Thyroid gland (tissue), 4 donors: ENCODE measurements around the gene CDH4. TPM values are rescaled to one million over a fixed set of nuclear protein-coding genes. Genes with fewer than 3 reads are reported as not detected.

Experiments
- DNase-seq, 2 donors: peaks; one replicate each; pipeline ENCODE4 v3.0.0-alpha.2; 2019
- H3K27ac ChIP-seq, 3 donors: fragments of 200-600 bp; sonication (generic); 1 replicate in 2 of 3; 2 replicates in 1 of 3; pipeline ENCODE4 v1.5.1; 2016 to 2019; ENCODE audit warnings: mild to moderate bottlenecking in 1 of 3, moderate library complexity in 1 of 3
- H3K27me3 ChIP-seq: fragments of 200-600 bp; sonication (generic); one replicate; pipeline ENCODE4 v1.5.1; 2019
- H3K36me3 ChIP-seq, 2 donors: fragments of 200-600 bp; sonication (generic); one replicate each; pipeline ENCODE4 v1.5.1; 2016 to 2019
- H3K4me1 ChIP-seq, 2 donors: fragments of 200-600 bp; sonication (generic); one replicate each; pipeline ENCODE4 v1.5.1; 2017 to 2019
- H3K4me3 ChIP-seq, 3 donors: fragments of 200-600 bp; sonication (generic); replicated peaks in 1 of 3; 1 replicate in 2 of 3; 2 replicates in 1 of 3; pipeline ENCODE4 v1.5.1; 2016; ENCODE audit warnings: mild to moderate bottlenecking in 1 of 3
- H3K9me3 ChIP-seq: fragments of 200-600 bp; sonication (generic); one replicate; pipeline ENCODE4 v1.5.1; 2017
- CTCF ChIP-seq, 6 experiments: fragments of 200-600 bp in 3 of 6; fragments of 450-650 bp in 3 of 6; sonication (generic) in 3 of 6; IDR thresholded peaks; one replicate each; pipeline ENCODE4 v1.5.1; 2016 to 2019; ENCODE audit warnings: antibody characterized with exemption in 6 of 6, mild to moderate bottlenecking in 2 of 6, inconsistent platforms in 1 of 6, moderate library complexity in 1 of 6
- POLR2A ChIP-seq, 2 donors: fragments of 450-650 bp; IDR thresholded peaks; one replicate each; pipeline ENCODE4 v1.6.1; 2017; ENCODE audit warnings: antibody characterized with exemption in 2 of 2, mild to moderate bottlenecking in 2 of 2, moderate library complexity in 1 of 2
- WGBS, 2 donors: methylation state at CpG; one replicate each; pipeline ENCODE4 v1.1.5; 2017; 5-methylcytosine and 5-hydroxymethylcytosine counted together
- intact Hi-C: fragments of 100-400 bp; cut with DNase I; formaldehyde crosslinking; loops from one replicate; pipeline ENCODE4 v1.15.1; 2023
- total RNA-seq, 4 donors: library from RNA; depleted of rRNA; stranded (reverse); fragments of >200 nt; gene quantifications; one replicate each; pipeline ENCODE4 v1.2.3, GENCODE V29; 2016

CDH4 gene
- total RNA-seq, 4 donors from 2014 or later: 0.22 to 0.29 (median 0.29) TPM; not detected in 1

GRCh38 chr20:61924858-61925554 lies 672.9 kb downstream of the CDH4 start:
- intact Hi-C loops: no loop called here
- H3K27ac ChIP-seq: no peak overlapping the region
- no peaks in the 10 kb centered on the region for H3K4me1 ChIP-seq
- H3K9me3 ChIP-seq: no peaks in the 10 kb centered on the region
- no peaks in the 10 kb centered on the region for H3K36me3 ChIP-seq
- no peak overlapping the region for H3K4me3 ChIP-seq
- no peaks in the 10 kb centered on the region for H3K27me3 ChIP-seq
- no peak for DNase-seq
- TF ChIP-seq CTCF (IDR thresholded peaks at IDR 0.05): no peak
- TF ChIP-seq POLR2A (IDR thresholded peaks at IDR 0.05): no peak
- 86 to 90% methylated on average over 25 to 32 of the region's 32 CpGs for WGBS, 2 donors

- Histone ChIP-seq H3K4me1 (no peaks in the 10 kb centered on the region), H3K27me3 (no peaks in the 10 kb centered on the region), H3K36me3 (no peaks in the 10 kb centered on the region), H3K27ac (no peak overlapping the region), H3K4me3 (no peak overlapping the region), H3K9me3 (no peaks in the 10 kb centered on the region)
- TF ChIP-seq POLR2A (IDR thresholded peaks at IDR 0.05) (no peak), CTCF (IDR thresholded peaks at IDR 0.05) (no peak)
- no peak for DNase-seq
- WGBS, 2 donors: 80 to 84% methylated on average over 11 to 16 of the region's 21 CpGs
- intact Hi-C loops: no loop called here
Measured at GRCh38 chr20:61925555-61926252, 673.6 kb downstream of the CDH4 start.

- no peak for TF ChIP-seq CTCF (IDR thresholded peaks at IDR 0.05)
- no peak for TF ChIP-seq POLR2A (IDR thresholded peaks at IDR 0.05)
- 86 to 90% methylated on average over 11 to 14 of the region's 14 CpGs for WGBS, 2 donors
- DNase-seq: no peak
Measured at GRCh38 chr20:61926253-61926613, 674.2 kb downstream of the CDH4 start.

GRCh38 chr20:61926796-61927192 lies 674.7 kb downstream of the CDH4 start:
- WGBS, 2 donors: 90 to 91% methylated on average over 23 of the region's 23 CpGs
- H3K4me1 ChIP-seq: no peaks in the 10 kb centered on the region
- no peaks in the 10 kb centered on the region for H3K27me3 ChIP-seq
- no peaks in the 10 kb centered on the region for H3K9me3 ChIP-seq
- intact Hi-C loops: no loop called here
- H3K36me3 ChIP-seq: no peaks in the 10 kb centered on the region
- H3K4me3 ChIP-seq: no peak overlapping the region
- TF ChIP-seq POLR2A (IDR thresholded peaks at IDR 0.05) (no peak), CTCF (IDR thresholded peaks at IDR 0.05) (no peak)
- H3K27ac ChIP-seq: no peak overlapping the region
- DNase-seq: no peak

More at GRCh38 chr20:61926253-61926613, 674.2 kb downstream of the CDH4 start:
- H3K4me3 ChIP-seq: no peak overlapping the region
- no peak overlapping the region for H3K27ac ChIP-seq
- no peaks in the 10 kb centered on the region for H3K36me3 ChIP-seq
- no peaks in the 10 kb centered on the region for H3K9me3 ChIP-seq
- intact Hi-C loops: no loop called here
- no peaks in the 10 kb centered on the region for H3K27me3 ChIP-seq
- no peaks in the 10 kb centered on the region for H3K4me1 ChIP-seq

- intact Hi-C loops: no loop called here
- Histone ChIP-seq H3K27me3 (no peaks in the 10 kb centered on the region), H3K4me1 (no peaks in the 10 kb centered on the region), H3K27ac (no peak overlapping the region), H3K9me3 (no peaks in the 10 kb centered on the region), H3K4me3 (no peak overlapping the region), H3K36me3 (no peaks in the 10 kb centered on the region)
- TF ChIP-seq POLR2A (IDR thresholded peaks at IDR 0.05): no peak
- no peak for TF ChIP-seq CTCF (IDR thresholded peaks at IDR 0.05)
- 86 to 88% methylated on average over 5 to 14 of the region's 21 CpGs for WGBS, 2 donors
- DNase-seq: no peak
Measured at GRCh38 chr20:61927193-61927825, 675.2 kb downstream of the CDH4 start.
